ENCODE data around the gene CD2BP2.

CD2BP2 gene

GRCh38 chr16:30354423-30355143 is 525 bp downstream of the CD2BP2 start:
- peak overlapping the region; percentile 95 for H3K27ac ChIP-seq (ENCODE audit: low read length)
- peak overlapping the region; percentile 87 for H3K9ac ChIP-seq (ENCODE audit: low read depth, low read length)
- peak overlapping the region; percentile 98 for H2AFZ ChIP-seq (ENCODE audit: low read depth, low read length)
- H3K79me2 ChIP-seq (ENCODE audit: insufficient read depth, low read length): peaks cover 36% of the 10 kb centered on the region
- peak overlapping the region; percentile 99 for H3K4me2 ChIP-seq (ENCODE audit: insufficient read depth, low read length)
- H3K4me1 ChIP-seq (ENCODE audit: insufficient read depth, low read length): peaks cover 45% of the 10 kb centered on the region
- ATAC-seq (ENCODE audit: insufficient read depth, low read depth) (peak; percentile 49), DNase-seq (no peak)
- H3K4me3 ChIP-seq (ENCODE audit: low read depth in 1 of 2, low read length in 2 of 2): peak overlapping the region; percentile 97 to 99
- TF ChIP-seq CTCF (IDR thresholded peaks at IDR 0.05; ENCODE audit: borderline replicate concordance, extremely low read depth, low read length, poor library complexity, severe bottlenecking) (no peak), EZH2 (IDR thresholded peaks at IDR 0.05; ENCODE audit: borderline replicate concordance, low read depth, low read length, severe bottlenecking) (no peak)
- H4K20me1 ChIP-seq (ENCODE audit: insufficient read depth, low read length): peaks cover 26% of the 10 kb centered on the region
- H3K27me3 ChIP-seq (ENCODE audit: insufficient read depth, low read length, poor library complexity): no peaks in the 10 kb centered on the region
- H3K36me3 ChIP-seq (ENCODE audit: insufficient read depth, low read length): peaks cover 74% of the 10 kb centered on the region
- H3K9me3 ChIP-seq (ENCODE audit: insufficient read depth, low read length, severe bottlenecking): no peaks in the 10 kb centered on the region

- TF ChIP-seq EZH2 (IDR thresholded peaks at IDR 0.05; ENCODE audit: borderline replicate concordance, low read depth, low read length, severe bottlenecking) (no peak), CTCF (IDR thresholded peaks at IDR 0.05; ENCODE audit: borderline replicate concordance, extremely low read depth, low read length, poor library complexity, severe bottlenecking) (no peak)
- H3K9ac ChIP-seq (ENCODE audit: low read depth, low read length): peak overlapping the region; percentile 87
- no peaks in the 10 kb centered on the region for H3K9me3 ChIP-seq (ENCODE audit: insufficient read depth, low read length, severe bottlenecking)
- ATAC-seq (ENCODE audit: insufficient read depth, low read depth) (no peak), DNase-seq (no peak)
- H4K20me1 ChIP-seq (ENCODE audit: insufficient read depth, low read length): peaks cover 25% of the 10 kb centered on the region
- no peak overlapping the region for H2AFZ ChIP-seq (ENCODE audit: low read depth, low read length)
- no peaks in the 10 kb centered on the region for H3K27me3 ChIP-seq (ENCODE audit: insufficient read depth, low read length, poor library complexity)
- H3K4me1 ChIP-seq (ENCODE audit: insufficient read depth, low read length): peaks cover 45% of the 10 kb centered on the region
- H3K4me3 ChIP-seq (ENCODE audit: low read depth in 1 of 2, low read length in 2 of 2): peak overlapping the region in 1 of 2 experiments; percentile 99; a peak in 2 of 4 replicates
- peak overlapping the region; percentile 95; the same call in 1 of the 2 replicates for H3K27ac ChIP-seq (ENCODE audit: low read length)
- peaks cover 64% of the 10 kb centered on the region for H3K36me3 ChIP-seq (ENCODE audit: insufficient read depth, low read length)
- peaks cover 32% of the 10 kb centered on the region for H3K79me2 ChIP-seq (ENCODE audit: insufficient read depth, low read length)
- H3K4me2 ChIP-seq (ENCODE audit: insufficient read depth, low read length): peak overlapping the region; percentile 99
Observed at GRCh38 chr16:30353438-30354129, 1.5 kb downstream of the CD2BP2 start.

GRCh38 chr16:30352488-30353401 is 2.4 kb downstream of the CD2BP2 start:
- no peak overlapping the region for H3K4me3 ChIP-seq (ENCODE audit: low read depth in 1 of 2, low read length in 2 of 2)
- ATAC-seq (ENCODE audit: insufficient read depth, low read depth): no peak
- no peak for DNase-seq
- H3K9me3 ChIP-seq (ENCODE audit: insufficient read depth, low read length, severe bottlenecking): no peaks in the 10 kb centered on the region
- H3K36me3 ChIP-seq (ENCODE audit: insufficient read depth, low read length): peaks cover 56% of the 10 kb centered on the region
- no peak for TF ChIP-seq CTCF (IDR thresholded peaks at IDR 0.05; ENCODE audit: borderline replicate concordance, extremely low read depth, low read length, poor library complexity, severe bottlenecking)
- TF ChIP-seq EZH2 (IDR thresholded peaks at IDR 0.05; ENCODE audit: borderline replicate concordance, low read depth, low read length, severe bottlenecking): no peak
- H3K9ac ChIP-seq (ENCODE audit: low read depth, low read length): no peak overlapping the region
- no peak overlapping the region for H2AFZ ChIP-seq (ENCODE audit: low read depth, low read length)
- no peak overlapping the region for H3K27ac ChIP-seq (ENCODE audit: low read length)
- no peaks in the 10 kb centered on the region for H3K27me3 ChIP-seq (ENCODE audit: insufficient read depth, low read length, poor library complexity)
- peaks cover 25% of the 10 kb centered on the region for H4K20me1 ChIP-seq (ENCODE audit: insufficient read depth, low read length)
- H3K4me1 ChIP-seq (ENCODE audit: insufficient read depth, low read length): peaks cover 44% of the 10 kb centered on the region
- H3K4me2 ChIP-seq (ENCODE audit: insufficient read depth, low read length): no peak overlapping the region
- peaks cover 32% of the 10 kb centered on the region for H3K79me2 ChIP-seq (ENCODE audit: insufficient read depth, low read length)

All from DND-41 (cell line).